GM10266 (cell line): Measurements from ENCODE around the gene C2CD2L.
A peak's percentile ranks its signal among the peaks of the same experiment; 100 is the strongest.

ENCODE experiments used
- DNase-seq: peaks from one replicate; pipeline ENCODE4 v3.0.0; 2012; ENCODE audit errors: extremely low spot score
- TF ChIP-seq, protein P1 (sequence below): IDR thresholded peaks from 2 replicates; pipeline ENCODE4 v1.5.1; 2012; ENCODE audit warnings: mild to moderate bottlenecking, low read depth; ENCODE audit not compliant: control insufficient read depth, insufficient read depth; ENCODE audit errors: missing control alignments

The C2CD2L gene

DNA sequence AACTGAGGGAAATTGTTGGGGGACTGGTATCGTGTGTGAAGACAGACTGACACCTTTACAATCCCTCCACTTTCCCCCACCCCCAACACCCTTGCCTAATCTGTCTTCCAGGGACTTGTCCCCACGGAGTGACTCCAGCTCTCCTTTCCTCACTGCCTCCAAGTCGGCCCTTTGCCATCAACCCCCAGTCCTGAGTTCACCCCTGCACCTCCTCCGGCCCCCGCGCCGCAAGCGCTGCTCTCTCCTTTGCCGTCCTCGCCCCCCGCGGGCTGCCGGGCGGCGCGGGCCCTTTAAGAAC is 41.5 kb downstream of the C2CD2L start:
- TF ChIP-seq, protein P1, sequence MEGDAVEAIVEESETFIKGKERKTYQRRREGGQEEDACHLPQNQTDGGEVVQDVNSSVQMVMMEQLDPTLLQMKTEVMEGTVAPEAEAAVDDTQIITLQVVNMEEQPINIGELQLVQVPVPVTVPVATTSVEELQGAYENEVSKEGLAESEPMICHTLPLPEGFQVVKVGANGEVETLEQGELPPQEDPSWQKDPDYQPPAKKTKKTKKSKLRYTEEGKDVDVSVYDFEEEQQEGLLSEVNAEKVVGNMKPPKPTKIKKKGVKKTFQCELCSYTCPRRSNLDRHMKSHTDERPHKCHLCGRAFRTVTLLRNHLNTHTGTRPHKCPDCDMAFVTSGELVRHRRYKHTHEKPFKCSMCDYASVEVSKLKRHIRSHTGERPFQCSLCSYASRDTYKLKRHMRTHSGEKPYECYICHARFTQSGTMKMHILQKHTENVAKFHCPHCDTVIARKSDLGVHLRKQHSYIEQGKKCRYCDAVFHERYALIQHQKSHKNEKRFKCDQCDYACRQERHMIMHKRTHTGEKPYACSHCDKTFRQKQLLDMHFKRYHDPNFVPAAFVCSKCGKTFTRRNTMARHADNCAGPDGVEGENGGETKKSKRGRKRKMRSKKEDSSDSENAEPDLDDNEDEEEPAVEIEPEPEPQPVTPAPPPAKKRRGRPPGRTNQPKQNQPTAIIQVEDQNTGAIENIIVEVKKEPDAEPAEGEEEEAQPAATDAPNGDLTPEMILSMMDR: no peak
- DNase-seq: no peak

DNA sequence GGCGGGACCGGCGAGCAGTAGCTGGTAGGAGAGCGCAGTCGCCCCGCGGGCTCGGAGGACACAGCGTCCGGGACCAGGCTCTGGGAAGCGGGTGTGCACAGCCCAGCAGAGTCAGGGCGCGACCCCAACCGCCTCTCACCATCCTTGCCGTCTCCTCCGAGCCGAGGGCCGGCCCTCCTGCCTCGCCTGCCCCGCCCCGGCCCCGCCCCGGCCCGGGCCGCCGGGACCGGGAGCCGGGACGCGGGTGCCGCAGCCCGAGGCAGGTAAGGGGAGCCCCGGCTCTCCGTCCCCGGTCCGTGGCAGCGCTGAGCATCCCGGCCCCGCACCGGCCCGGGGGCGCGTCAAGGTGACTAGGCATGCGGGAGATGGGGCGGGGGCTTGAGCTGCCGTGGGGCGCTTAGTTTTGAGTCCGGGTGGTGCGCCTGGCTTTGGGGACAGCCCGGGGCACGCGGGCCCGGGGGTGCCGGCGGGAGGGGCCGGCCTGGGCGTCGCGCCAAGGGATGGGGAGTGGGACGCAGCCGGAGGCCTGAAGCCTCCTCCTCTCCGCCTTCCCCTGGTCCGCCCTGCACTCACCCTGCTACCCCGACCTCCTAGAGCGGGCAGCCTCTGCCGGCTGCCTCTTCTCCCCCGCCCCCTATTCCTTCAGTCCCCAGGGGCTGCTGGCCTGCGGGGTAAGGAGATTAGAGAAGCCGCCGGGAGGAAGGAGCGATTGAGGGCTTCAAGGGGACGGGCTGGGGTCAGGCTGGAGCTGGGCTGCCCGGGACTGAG is 42.1 kb downstream of the C2CD2L start, which contains the start of gene ABCG4:
ABCG4 (plus strand) TSS at position 35 of the 768 bp plus-strand sequence. CDS start 914 bp downstream, outside the sequence.
- TF ChIP-seq, protein P1: no peak
- DNase-seq: peak; percentile 50

GRCh38 chr11:119149786-119150275 is 42.7 kb downstream of the C2CD2L start:
- TF ChIP-seq, protein P1: no peak

GRCh38 chr11:119152043-119152442 is 44.9 kb downstream of the C2CD2L start:
- TF ChIP-seq, protein P1: no peak
- no peak for DNase-seq

More at GRCh38 chr11:119149786-119150275, 42.7 kb downstream of the C2CD2L start:
- DNase-seq: no peak

GRCh38 chr11:119152604-119153003 is 45.5 kb downstream of the C2CD2L start:
- TF ChIP-seq, protein P1: no peak

GRCh38 chr11:119153049-119153818 is 46.1 kb downstream of the C2CD2L start:
- DNase-seq: no peak
- TF ChIP-seq, protein P1: no peak

More at GRCh38 chr11:119152604-119153003, 45.5 kb downstream of the C2CD2L start:
- DNase-seq: no peak
